GM19193 (cell line): ENCODE results near the gene HDLBP.
A peak's percentile ranks its signal among the peaks of the same experiment; 100 is the strongest.

Experiments used
- POLR2A ChIP-seq: IDR thresholded peaks from 4 replicates; pipeline ENCODE4 v1.6.1; 2011; ENCODE audit not compliant: insufficient read depth, insufficient read length; ENCODE audit errors: extremely low read depth

Gene HDLBP

DNA sequence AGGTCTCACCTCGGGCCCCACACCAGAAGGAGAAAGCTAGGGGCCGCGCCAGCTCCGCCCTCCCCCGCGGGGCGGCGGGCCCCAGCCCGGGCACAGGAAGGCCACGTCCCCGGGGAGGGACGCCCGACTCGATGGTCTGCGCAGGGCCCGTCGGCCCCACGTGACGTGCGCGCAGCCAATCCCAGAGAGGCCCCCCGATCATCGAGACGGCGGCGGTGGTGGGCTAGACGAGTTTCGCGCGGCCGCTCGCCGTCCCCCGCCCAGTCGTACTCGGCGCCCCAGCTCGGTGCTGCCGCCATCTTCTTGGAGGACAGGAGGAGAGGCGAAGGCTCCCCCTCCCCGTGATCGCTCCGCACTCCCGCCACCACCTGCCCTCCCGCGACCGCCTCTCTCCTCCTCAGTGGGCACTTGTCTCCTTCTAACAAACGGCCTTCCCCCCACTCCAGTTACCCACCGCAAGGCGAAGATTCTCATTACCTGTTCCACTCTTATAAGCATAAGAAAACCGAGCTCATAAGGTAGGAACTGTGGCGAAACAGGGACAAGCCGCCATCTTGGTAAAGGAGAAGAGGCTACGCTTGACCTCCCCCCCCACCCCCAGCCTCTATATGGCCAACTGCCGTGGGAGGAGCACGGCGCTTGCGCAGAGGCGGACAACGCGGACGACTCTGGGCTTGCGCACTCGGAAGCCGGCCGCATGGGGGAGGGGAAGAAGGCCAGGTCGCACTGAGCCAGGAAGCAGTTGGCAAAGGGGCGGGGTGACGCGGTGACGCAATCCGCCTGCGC is at the start of gene HDLBP:
Gene HDLBP (minus strand): TSS at position 580 of the 786 bp plus-strand sequence. CDS start 48,803 bp downstream, outside the sequence.
- peak; percentile 94 for TF ChIP-seq POLR2A

GRCh38 chr2:241364781-241365180 is 49.3 kb upstream of the HDLBP start:
- TF ChIP-seq POLR2A, result no peak

DNA sequence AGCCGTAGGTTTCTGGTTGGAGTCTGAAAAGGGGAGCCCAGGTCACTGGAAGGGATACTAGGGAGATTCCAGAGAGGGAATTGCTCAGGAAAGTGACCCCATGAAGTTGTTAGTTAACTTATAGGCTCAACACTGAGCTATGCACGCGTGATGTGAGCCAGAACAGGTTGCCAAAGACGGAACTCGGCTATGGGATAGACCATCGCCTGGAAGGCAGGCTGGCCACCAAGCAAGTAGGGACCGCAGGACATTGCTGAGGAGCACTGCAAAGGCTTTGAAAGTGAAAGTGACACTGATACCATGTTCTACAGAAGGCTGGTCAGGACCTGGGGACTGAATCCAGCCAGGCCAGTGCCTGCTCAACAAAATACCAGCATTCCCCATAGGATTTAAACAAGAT is 48.0 kb upstream of the HDLBP start:
- no peak for TF ChIP-seq POLR2A

- no peak for TF ChIP-seq POLR2A
Measured at GRCh38 chr2:241359481-241360045, 44.1 kb upstream of the HDLBP start.

DNA sequence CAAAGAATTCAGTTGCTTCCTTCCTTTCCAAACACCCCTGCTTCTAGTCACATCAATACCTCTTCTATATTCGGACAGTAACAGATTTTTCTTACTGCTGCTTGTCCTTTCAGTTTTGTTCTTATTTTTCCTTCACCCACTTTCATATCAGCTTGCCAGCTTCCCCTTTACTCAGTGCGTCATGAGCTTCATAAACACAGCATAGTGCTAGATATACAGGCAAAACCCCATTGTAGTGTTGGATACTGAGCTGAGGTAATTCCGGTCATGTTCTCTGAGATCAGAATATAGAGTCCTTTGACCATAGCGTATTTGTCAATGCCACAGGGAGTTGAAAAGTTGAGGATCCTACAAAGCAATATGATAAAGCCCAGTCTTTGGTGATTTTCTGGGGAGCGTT is 43.0 kb upstream of the HDLBP start:
- no peak for TF ChIP-seq POLR2A

DNA sequence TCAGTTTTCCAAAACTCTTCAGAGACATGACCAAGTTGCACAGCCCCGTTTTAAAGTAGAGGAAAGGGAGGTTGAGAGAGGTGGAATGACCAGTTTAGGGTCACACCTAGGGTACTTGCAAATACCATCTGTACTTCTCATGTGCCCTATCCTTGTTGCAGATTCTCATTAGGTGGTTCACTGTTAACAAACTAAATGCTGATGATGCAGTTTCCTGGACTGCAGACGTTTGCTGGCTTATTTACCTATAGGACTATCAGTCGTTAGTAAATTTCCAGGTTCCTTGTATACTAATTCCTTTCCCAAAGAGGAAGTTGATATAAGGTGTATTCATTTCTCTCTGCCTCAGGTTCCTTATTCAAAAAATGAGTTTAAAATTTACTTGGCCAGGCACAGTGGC is 42.1 kb upstream of the HDLBP start:
- TF ChIP-seq POLR2A, result no peak

DNA sequence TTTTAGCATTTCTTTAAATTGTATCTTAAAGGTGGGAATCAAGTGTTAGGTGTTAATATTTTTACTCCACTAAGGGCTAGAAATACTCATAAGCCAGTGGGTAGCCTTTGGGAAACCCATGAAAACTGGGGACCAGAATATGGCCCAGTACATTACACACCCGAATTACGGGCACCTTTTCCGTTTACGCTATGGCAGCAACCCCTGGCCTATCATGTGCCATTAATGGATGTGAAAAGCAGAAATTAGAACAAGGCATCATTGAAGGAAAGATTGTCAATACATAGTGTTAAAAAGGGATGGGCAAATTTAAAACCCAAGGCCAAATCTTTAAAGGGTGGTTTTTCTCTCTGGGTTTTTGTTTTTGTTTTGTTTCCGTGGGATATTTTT is 41.4 kb upstream of the HDLBP start:
- no peak for TF ChIP-seq POLR2A

GRCh38 chr2:241355983-241356870 is 40.8 kb upstream of the HDLBP start, which contains the start of gene FARP2:
Gene FARP2, plus strand, starts transcription at chr2:241356285. Its CDS starts 16,823 bp downstream, at chr2:241373108.
- peak; percentile 91 for TF ChIP-seq POLR2A

DNA sequence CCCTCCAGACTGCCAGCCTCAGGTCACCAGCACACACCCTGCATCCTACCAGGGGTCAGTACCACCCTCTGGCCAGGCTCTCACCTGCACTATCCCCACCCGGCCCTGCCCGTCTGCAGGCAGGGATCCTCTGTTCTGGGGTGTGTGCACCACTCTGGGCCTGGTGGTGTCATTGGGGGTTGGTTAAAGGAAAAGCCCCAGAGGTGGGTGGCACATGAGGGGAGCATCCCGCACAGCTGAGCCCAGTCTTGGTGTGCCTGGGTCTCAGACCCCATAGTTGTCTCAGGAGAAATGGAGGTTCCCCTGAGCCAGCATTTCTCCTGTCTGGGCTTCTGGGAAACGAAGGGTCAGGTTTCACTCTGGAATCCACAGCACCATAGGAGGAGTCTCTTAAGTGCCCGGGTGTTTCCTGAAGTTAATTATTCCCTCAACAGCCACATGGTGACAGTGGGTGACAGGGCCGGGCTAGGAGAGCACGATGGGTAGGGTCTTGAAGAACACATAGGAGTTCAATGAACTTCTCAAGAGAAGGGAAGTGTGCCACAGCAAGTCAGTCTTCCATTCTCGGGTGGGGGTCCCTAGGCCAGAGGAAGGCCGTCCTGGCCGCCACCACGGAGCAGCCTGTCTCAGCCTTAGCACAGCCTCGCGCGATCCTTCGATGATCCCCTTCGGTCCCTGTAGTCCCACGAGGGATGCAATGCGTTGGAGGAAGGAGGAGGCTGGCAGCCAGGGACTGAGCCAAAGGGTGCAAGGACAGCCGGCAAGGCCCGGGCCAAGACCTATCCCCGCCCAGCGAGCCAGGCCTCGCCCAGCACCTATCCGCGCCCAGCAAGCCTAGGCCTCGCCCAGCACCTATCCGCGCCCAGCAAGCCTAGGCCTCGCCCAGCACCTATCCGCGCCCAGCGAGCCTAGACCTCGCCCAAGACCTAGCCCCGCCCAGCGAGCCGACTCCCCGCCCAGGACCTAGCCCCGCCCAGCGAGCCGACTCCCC is 39.5 kb upstream of the HDLBP start:
- TF ChIP-seq POLR2A, result no peak

- no peak for TF ChIP-seq POLR2A
Measured at GRCh38 chr2:241352227-241352626, 36.8 kb upstream of the HDLBP start.

DNA sequence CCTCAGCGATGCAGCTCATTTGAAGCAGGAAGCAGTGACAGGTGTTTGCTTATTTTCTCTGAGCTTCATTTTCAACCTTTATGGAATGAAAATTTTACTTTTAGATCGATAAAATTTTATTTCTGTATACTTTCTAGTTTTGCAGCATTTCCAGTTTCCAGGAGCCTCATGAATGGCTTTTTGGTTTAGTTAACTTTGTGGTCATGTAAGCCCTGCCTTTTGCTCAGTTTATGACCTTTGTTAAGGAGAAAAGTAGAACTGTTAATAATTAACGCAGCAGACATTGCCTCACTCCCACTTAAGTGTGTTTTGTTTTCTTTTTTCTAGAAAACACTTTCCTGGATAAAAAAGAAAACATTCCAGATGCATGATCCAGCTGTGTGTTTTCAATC is 36.2 kb upstream of the HDLBP start:
- no peak for TF ChIP-seq POLR2A

GRCh38 chr2:241350878-241351639 is 35.6 kb upstream of the HDLBP start:
- TF ChIP-seq POLR2A, result no peak

DNA sequence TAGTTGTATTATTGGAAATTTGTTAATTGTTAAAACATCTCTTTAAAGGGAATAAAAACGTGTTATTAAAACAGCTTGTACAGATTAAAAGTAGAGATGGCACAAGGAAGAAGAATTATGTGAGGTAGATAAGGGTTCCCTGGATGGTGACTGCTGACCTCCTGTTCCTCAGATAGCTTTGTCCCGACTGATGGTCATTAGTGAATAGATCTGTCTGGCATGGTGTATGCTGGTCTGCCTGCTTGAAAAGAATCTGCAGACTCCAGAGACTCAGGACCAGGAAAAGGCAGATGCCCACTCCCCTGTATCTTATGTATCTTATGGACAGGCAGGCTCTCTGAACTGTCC is 35.0 kb upstream of the HDLBP start:
- TF ChIP-seq POLR2A, result no peak

- no peak for TF ChIP-seq POLR2A
Measured at GRCh38 chr2:241349941-241350340, 34.5 kb upstream of the HDLBP start.

DNA sequence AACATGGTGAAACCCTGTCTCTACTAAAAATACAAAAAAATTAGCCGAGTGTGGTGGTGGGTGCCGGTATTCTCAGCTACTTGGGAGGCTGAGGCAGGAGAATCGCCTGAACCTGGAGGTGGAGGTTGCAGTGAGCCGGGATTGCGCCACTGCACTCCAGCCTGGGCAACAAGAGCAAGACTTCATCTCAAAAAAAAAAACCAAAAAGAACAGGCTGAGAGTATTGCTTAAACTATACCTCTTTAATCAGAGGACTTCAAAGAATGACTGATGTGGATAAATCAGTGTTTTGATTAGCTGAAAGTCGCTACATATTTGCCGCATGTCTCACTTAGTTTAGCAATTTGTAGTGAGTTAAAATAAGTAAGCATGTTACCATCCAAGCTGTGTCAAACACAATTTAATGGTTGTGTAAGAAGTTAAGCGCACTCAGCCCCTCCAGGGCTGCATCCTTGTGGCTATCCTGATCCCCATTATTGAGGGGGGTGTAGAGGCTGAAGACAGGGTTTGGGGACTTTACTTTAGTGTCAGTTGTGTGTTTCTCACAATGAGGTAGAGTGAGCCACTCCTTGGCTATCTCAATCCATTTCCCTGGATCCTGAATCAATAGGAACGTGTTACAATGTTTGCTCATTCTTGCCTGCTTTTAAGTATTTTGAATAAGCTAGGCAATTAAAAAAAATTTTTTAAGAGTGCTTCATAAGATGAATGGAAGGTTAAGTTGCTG is 29.6 kb upstream of the HDLBP start:
- no peak for TF ChIP-seq POLR2A
